Testis (tissue), 2 donors: ENCODE results near the gene ZNF236.

ENCODE experiments used
- CTCF ChIP-seq, 3 experiments: fragments of 450-650 bp in 2 of 3; fragments of 200-600 bp in 1 of 3; sonication (generic) in 1 of 3; IDR thresholded peaks; one replicate each; pipeline ENCODE4 v1.5.1; 2016 to 2019; ENCODE audit warnings: antibody characterized with exemption in 3 of 3, mild to moderate bottlenecking in 2 of 3, moderate library complexity in 1 of 3
- POLR2A ChIP-seq: fragments of 450-650 bp; IDR thresholded peaks from one replicate; pipeline ENCODE4 v1.6.1; 2017; ENCODE audit warnings: antibody characterized with exemption, mild to moderate bottlenecking, moderate library complexity

- TF ChIP-seq CTCF (IDR thresholded peaks at IDR 0.05) = no peak
- TF ChIP-seq POLR2A = no peak
Measured at GRCh38 chr18:76982038-76982437, 159.7 kb downstream of the ZNF236 start.
